OCI-LY7 (cell line): ENCODE results near the gene TBC1D4. TPM values are rescaled to one million over a fixed set of nuclear protein-coding genes. Genes with fewer than 3 reads are reported as not detected.
A peak's percentile ranks its signal among the peaks of the same experiment; 100 is the strongest.

ENCODE experiments used
- BruUV-seq: library from RNA; stranded (reverse); fragments of 400-500 nt; replicated peaks from 2 replicates; lab custom pipeline; 2021; lab: Mats Ljungman, UMichigan
- CTCF ChIA-PET: fragments of 300-600 bp; sonication (Branson Sonifier 250); formaldehyde crosslinking; loops from one replicate; lab custom pipeline; 2022; ENCODE audit warnings: antibody characterized with exemption; ENCODE audit not compliant: unreplicated experiment; lab: Charles Lee
- POLR2A ChIA-PET: fragments of 300-600 bp; sonication (Branson Sonifier 250); formaldehyde crosslinking; loops from one replicate; lab custom pipeline; 2022; ENCODE audit warnings: antibody characterized with exemption; lab: Charles Lee
- DNase-seq: peaks from one replicate; pipeline ENCODE4 v3.0.0-alpha.2; 2015; ENCODE audit warnings: low spot score
- H2AFZ ChIP-seq: fragments of 200-600 bp; sonication (generic), shearing (Covaris generic); 2 replicates; pipeline ENCODE4 v1.6.1; 2014; ENCODE audit warnings: mild to moderate bottlenecking, antibody characterized with exemption, low read length, moderate library complexity
- H3K27ac ChIP-seq: fragments of 200-600 bp; sonication (generic); 2 replicates; pipeline ENCODE4 v1.5.1; 2014; ENCODE audit warnings: mixed run types, low read depth, mild to moderate bottlenecking, moderate library complexity, low read length, inconsistent platforms; ENCODE audit not compliant: poor library complexity, severe bottlenecking
- H3K36me3 ChIP-seq: fragments of 200-600 bp; sonication (generic); 2 replicates; pipeline ENCODE4 v1.6.1; 2014; ENCODE audit warnings: mild to moderate bottlenecking, antibody characterized with exemption, low read length, moderate library complexity, mixed read lengths; ENCODE audit not compliant: insufficient read depth
- H3K4me1 ChIP-seq: fragments of 200-600 bp; sonication (generic); 2 replicates; pipeline ENCODE4 v1.5.1; 2014; ENCODE audit warnings: mild to moderate bottlenecking, low read length; ENCODE audit not compliant: insufficient read depth, poor library complexity, severe bottlenecking
- H3K4me2 ChIP-seq: fragments of 200-600 bp; sonication (generic); 2 replicates; pipeline ENCODE4 v1.6.1; 2014; ENCODE audit warnings: mild to moderate bottlenecking, low read length
- H3K4me3 ChIP-seq: fragments of 200-600 bp; sonication (generic); 2 replicates; pipeline ENCODE4 v1.5.1; 2014; ENCODE audit warnings: mild to moderate bottlenecking, low read depth, low read length; ENCODE audit not compliant: poor library complexity, severe bottlenecking
- H3K79me2 ChIP-seq: fragments of 200-600 bp; sonication (generic); 2 replicates; pipeline ENCODE4 v1.6.1; 2016; ENCODE audit warnings: low read depth, mild to moderate bottlenecking, low read length, moderate library complexity, mixed read lengths; ENCODE audit not compliant: insufficient read depth
- H3K9me2 ChIP-seq: fragments of 200-600 bp; sonication (generic); 2 replicates; pipeline ENCODE4 v1.6.1; 2016; ENCODE audit warnings: mild to moderate bottlenecking, low read length, mixed read lengths; ENCODE audit not compliant: insufficient read depth
- H3K9me3 ChIP-seq: fragments of 200-600 bp; sonication (generic); 2 replicates; pipeline ENCODE4 v1.6.1; 2014; ENCODE audit warnings: mild to moderate bottlenecking, mixed run types, low read length, mixed read lengths
- H4K20me1 ChIP-seq: fragments of 200-600 bp; sonication (generic); 2 replicates; pipeline ENCODE4 v1.6.1; 2014; ENCODE audit warnings: mild to moderate bottlenecking, antibody characterized with exemption, low read length, moderate library complexity, mixed read lengths; ENCODE audit not compliant: insufficient read depth
- CTCF ChIP-seq: fragments of 200-600 bp; sonication (generic); conservative IDR thresholded peaks from 2 replicates; pipeline ENCODE4 v1.5.1; 2014; ENCODE audit warnings: mild to moderate bottlenecking, antibody characterized with exemption, low read length, moderate library complexity, mixed read lengths
- EZH2phosphoT487 ChIP-seq: fragments of 200-600 bp; sonication (generic); IDR thresholded peaks from 2 replicates; pipeline ENCODE4 v1.6.1; 2018; ENCODE audit warnings: low read depth, borderline replicate concordance, mild to moderate bottlenecking, mixed run types, antibody characterized with exemption, low read length, moderate library complexity, mixed read lengths
- intact Hi-C: fragments of 100-400 bp; cut with micrococcal nuclease; formaldehyde crosslinking; loops from one replicate; pipeline ENCODE4 v1.10.0; 2022; ENCODE audit not compliant: unreplicated experiment
- total RNA-seq, 2 experiments: library from RNA; depleted of rRNA in 1 of 2; stranded (reverse); fragments of >200 nt in 1 of 2; shearing (Covaris generic) in 1 of 2; gene quantifications; 2 replicates each; pipeline ENCODE4 v1.2.3, GENCODE V29; 2014 to 2022

The TBC1D4 gene
- total RNA-seq, 2 experiments from 2014 or later = 21.7 to 24.3 TPM

DNA sequence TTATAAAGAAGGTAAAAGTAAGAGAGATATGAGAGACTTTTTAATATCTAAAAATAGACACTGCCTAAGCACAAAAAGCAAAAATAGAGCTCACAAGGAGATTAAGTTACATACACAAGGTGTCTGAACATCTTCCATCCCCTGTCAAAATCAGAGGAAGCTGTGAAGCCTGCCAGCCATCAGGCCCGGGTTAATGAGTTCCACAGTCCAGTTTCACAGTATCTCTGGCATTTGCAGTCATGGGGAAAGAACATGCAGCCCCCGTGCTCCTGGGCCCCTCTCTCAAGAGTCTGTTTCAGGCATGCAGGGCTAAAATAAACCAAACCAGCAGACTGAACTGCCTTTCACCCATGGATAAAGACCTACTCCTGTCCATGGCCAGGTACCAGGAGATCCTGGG lies 79.2 kb downstream of the TBC1D4 start:
- Histone ChIP-seq H2AFZ (no peak overlapping the region), H3K4me2 (no peak overlapping the region), H3K36me3 (peaks cover under 1% of the 10 kb centered on the region; the same call in 1 of the 2 replicates), H3K4me1 (peaks cover 48% of the 10 kb centered on the region), H3K9me3 (peaks cover 4% of the 10 kb centered on the region; the same call in 1 of the 2 replicates), H3K79me2 (peaks cover 34% of the 10 kb centered on the region; the same call in 1 of the 2 replicates), H3K27ac (no peak overlapping the region), H4K20me1 (no peaks in the 10 kb centered on the region), H3K4me3 (no peak overlapping the region), H3K9me2 (no peaks in the 10 kb centered on the region)
- ChIA-PET CTCF (no interaction called here), POLR2A (interaction anchor here (0.6 to 2.8 kb wide), 15 partner anchors 8 to 150 kb away, joined by 3 to 9 read pairs (median 4); no protein-coding TSS in a partner anchor)
- TF ChIP-seq EZH2phosphoT487 (no peak), CTCF (no peak)
- BruUV-seq = no TSS peak
- no peak for DNase-seq
- intact Hi-C loops = no loop called here

DNA sequence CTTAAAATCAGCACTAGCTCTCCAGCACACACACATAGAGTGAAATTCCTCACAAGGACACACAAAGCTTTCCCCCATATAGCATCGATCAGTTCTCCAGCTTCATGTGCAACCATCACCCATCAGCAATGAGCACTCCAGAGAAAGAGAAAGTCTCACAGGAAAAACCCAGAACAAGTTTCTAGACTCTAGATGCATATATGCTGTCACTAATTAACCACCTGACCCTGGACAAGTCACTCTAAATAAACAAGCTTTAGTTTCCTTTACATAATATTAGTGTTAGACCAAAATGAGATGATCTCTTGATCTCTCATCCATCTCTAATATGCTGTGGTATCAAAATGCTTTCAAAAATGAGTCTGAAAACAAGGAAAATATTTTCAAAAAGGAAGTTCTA lies 81.2 kb downstream of the TBC1D4 start:
- H3K79me2 ChIP-seq = peaks cover 44% of the 10 kb centered on the region; the same call in 1 of the 2 replicates
- H3K9me2 ChIP-seq = no peaks in the 10 kb centered on the region
- peaks cover 16% of the 10 kb centered on the region for H3K9me3 ChIP-seq
- TF ChIP-seq EZH2phosphoT487 = no peak
- TF ChIP-seq CTCF = no peak
- POLR2A ChIA-PET = interaction anchor here (0.5 to 2.8 kb wide), 13 partner anchors 9 to 91 kb away, joined by 3 to 11 read pairs (median 4); no protein-coding TSS in a partner anchor
- peaks cover 38% of the 10 kb centered on the region for H3K4me1 ChIP-seq
- H3K4me3 ChIP-seq = no peak overlapping the region
- peak overlapping the region; percentile 36 for H3K4me2 ChIP-seq
- no peaks in the 10 kb centered on the region for H4K20me1 ChIP-seq
- DNase-seq = no peak
- CTCF ChIA-PET = no interaction called here
- H3K36me3 ChIP-seq = peaks cover 8% of the 10 kb centered on the region; the same call in 1 of the 2 replicates
- intact Hi-C loops = no loop called here
- BruUV-seq = no TSS peak
- no peak overlapping the region for H3K27ac ChIP-seq
- H2AFZ ChIP-seq = no peak overlapping the region

DNA sequence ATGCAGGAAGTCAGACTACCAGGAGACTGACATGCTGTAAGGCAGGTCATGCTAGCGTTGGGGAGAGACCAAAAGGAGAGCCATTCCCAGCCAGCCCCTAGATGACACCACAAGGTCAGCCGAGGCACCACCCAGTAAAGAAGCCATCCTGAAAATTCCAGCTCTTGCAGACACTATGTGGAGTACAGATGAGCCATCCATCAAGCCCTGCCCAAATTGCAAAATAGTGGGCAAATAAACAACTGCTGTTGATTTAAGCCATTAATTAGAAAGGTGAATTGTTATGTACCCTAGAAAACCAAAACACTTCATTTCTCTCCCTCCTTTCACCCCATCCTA lies 82.1 kb downstream of the TBC1D4 start:
- no peaks in the 10 kb centered on the region for H4K20me1 ChIP-seq
- DNase-seq = no peak
- no peak overlapping the region for H2AFZ ChIP-seq
- H3K9me3 ChIP-seq = peaks cover 16% of the 10 kb centered on the region
- no peak overlapping the region for H3K4me3 ChIP-seq
- no peak overlapping the region for H3K4me2 ChIP-seq
- peaks cover 8% of the 10 kb centered on the region; the same call in 1 of the 2 replicates for H3K36me3 ChIP-seq
- peaks cover 42% of the 10 kb centered on the region for H3K4me1 ChIP-seq
- POLR2A ChIA-PET = interaction anchor here (0.6 to 2.5 kb wide), 6 partner anchors 10 to 361 kb away, joined by 3 to 11 read pairs (median 3); no protein-coding TSS in a partner anchor
- TF ChIP-seq EZH2phosphoT487 = no peak
- TF ChIP-seq CTCF = no peak
- CTCF ChIA-PET = no interaction called here
- H3K79me2 ChIP-seq = peaks cover 44% of the 10 kb centered on the region; the same call in 1 of the 2 replicates
- intact Hi-C loops = no loop called here
- H3K27ac ChIP-seq = no peak overlapping the region
- H3K9me2 ChIP-seq = no peaks in the 10 kb centered on the region
- no TSS peak for BruUV-seq
